H1 (cell line): ENCODE measurements around the gene CLDN34.

Experiments
- CHD1 ChIP-seq: IDR thresholded peaks from 2 replicates; pipeline ENCODE4 v1.6.1; 2012; ENCODE audit warnings: low read depth, low read length, improper control_type of control experiment
- EP300 ChIP-seq, 2 experiments: IDR thresholded peaks; 1 replicate in 1 of 2; 2 replicates in 1 of 2; pipeline ENCODE4 v1.6.1; 2011 to 2012; ENCODE audit warnings: low read depth in 2 of 2, low read length in 2 of 2, mild to moderate bottlenecking in 2 of 2, borderline replicate concordance in 1 of 2, inconsistent platforms in 1 of 2, moderate library complexity in 1 of 2
- EZH2 ChIP-seq: fragments of 200-600 bp; sonication (generic); IDR thresholded peaks from 2 replicates; pipeline ENCODE4 v1.7.1; 2012; ENCODE audit warnings: low read depth, mild to moderate bottlenecking, moderate library complexity, low read length, inconsistent platforms; ENCODE audit not compliant: severe bottlenecking
- JUND ChIP-seq: IDR thresholded peaks from 2 replicates; pipeline ENCODE4 v1.6.1; 2011; ENCODE audit warnings: mild to moderate bottlenecking, improper control_type of control experiment, low read length
- POLR2A ChIP-seq, 2 experiments: IDR thresholded peaks; 1 replicate in 1 of 2; 2 replicates in 1 of 2; pipeline ENCODE4 v1.6.1; 2011; ENCODE audit warnings: low read depth in 2 of 2, low read length in 2 of 2, mild to moderate bottlenecking in 2 of 2; ENCODE audit errors: control extremely low read depth in 1 of 2
- RAD21 ChIP-seq, 2 experiments: IDR thresholded peaks in 1 of 2; conservative IDR thresholded peaks in 1 of 2; 2 replicates each; pipeline ENCODE4 v1.6.1; 2011; ENCODE audit warnings: low read depth in 2 of 2, low read length in 2 of 2, improper control_type of control experiment in 1 of 2, inconsistent platforms in 1 of 2, mild to moderate bottlenecking in 1 of 2, moderate library complexity in 1 of 2
- RFX5 ChIP-seq: IDR thresholded peaks from 2 replicates; pipeline ENCODE4 v1.6.1; 2011; ENCODE audit warnings: low read depth, low read length, improper control_type of control experiment, borderline replicate concordance
- SIRT6 ChIP-seq: IDR thresholded peaks from one replicate; pipeline ENCODE4 v1.7.1; 2012; ENCODE audit warnings: low read length, inconsistent platforms
- SRF ChIP-seq: IDR thresholded peaks from 2 replicates; pipeline ENCODE4 v1.6.1; 2011; ENCODE audit warnings: mild to moderate bottlenecking, low read depth, low read length, moderate library complexity
- SUZ12 ChIP-seq: fragments of 200-600 bp; sonication (generic); IDR thresholded peaks from 2 replicates; pipeline ENCODE4 v1.6.1; 2012; ENCODE audit warnings: mild to moderate bottlenecking, inconsistent platforms, low read length, moderate library complexity, mixed read lengths
- TAF1 ChIP-seq: IDR thresholded peaks from 2 replicates; pipeline ENCODE4 v1.6.1; 2011; ENCODE audit warnings: mild to moderate bottlenecking, low read depth, low read length
- TBP ChIP-seq: IDR thresholded peaks from 2 replicates; pipeline ENCODE4 v1.6.1; 2011; ENCODE audit warnings: low read depth, low read length, improper control_type of control experiment
- TF ChIP-seq, protein P1 (sequence below), 3 experiments: IDR thresholded peaks; 1 replicate in 2 of 3; 2 replicates in 1 of 3; pipeline versions ENCODE4 v1.5.1 to v1.6.1; 2011; ENCODE audit warnings: low read length in 3 of 3, mild to moderate bottlenecking in 3 of 3, inconsistent platforms in 2 of 3, low read depth in 1 of 3, moderate library complexity in 1 of 3; ENCODE audit not compliant: insufficient read depth in 1 of 3; ENCODE audit errors: control extremely low read depth in 1 of 3
- TF ChIP-seq, protein P2 (sequence below): IDR thresholded peaks from 2 replicates; pipeline ENCODE4 v1.6.1; 2011; ENCODE audit warnings: low read length, improper control_type of control experiment

DNA sequence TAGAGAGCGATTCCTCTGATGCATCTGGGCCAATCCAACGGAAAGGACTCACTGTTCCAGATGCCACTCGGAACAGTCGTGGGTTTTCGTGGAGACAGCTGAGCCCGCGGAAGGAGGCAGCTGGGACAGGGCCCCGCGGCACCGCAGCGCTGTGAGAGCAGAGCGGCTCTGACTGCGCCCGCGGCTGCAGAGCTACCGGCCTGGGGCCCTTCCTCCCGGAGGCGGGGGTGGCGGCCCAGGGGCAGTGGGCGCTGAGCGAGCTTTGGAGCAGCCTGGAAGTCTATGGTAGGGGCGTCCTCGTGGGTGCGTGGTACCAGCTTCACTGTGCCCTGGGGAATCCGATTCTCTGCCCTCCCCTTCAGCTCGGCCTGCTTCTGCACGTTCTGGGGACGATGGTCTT, 24.9 kb downstream of the CLDN34 start:
- TF ChIP-seq, protein P1, sequence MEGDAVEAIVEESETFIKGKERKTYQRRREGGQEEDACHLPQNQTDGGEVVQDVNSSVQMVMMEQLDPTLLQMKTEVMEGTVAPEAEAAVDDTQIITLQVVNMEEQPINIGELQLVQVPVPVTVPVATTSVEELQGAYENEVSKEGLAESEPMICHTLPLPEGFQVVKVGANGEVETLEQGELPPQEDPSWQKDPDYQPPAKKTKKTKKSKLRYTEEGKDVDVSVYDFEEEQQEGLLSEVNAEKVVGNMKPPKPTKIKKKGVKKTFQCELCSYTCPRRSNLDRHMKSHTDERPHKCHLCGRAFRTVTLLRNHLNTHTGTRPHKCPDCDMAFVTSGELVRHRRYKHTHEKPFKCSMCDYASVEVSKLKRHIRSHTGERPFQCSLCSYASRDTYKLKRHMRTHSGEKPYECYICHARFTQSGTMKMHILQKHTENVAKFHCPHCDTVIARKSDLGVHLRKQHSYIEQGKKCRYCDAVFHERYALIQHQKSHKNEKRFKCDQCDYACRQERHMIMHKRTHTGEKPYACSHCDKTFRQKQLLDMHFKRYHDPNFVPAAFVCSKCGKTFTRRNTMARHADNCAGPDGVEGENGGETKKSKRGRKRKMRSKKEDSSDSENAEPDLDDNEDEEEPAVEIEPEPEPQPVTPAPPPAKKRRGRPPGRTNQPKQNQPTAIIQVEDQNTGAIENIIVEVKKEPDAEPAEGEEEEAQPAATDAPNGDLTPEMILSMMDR (IDR thresholded peaks at IDR 0.05; ENCODE audit: control extremely low read depth in 1 of 3, insufficient read depth in 1 of 3, low read depth in 1 of 3, low read length in 3 of 3) = no peak
- TF ChIP-seq SUZ12 (no peak), EP300 (IDR thresholded peaks at IDR 0.05; ENCODE audit: borderline replicate concordance in 1 of 2, low read depth in 2 of 2, low read length in 2 of 2) (no peak), CHD1 (no peak), TAF1 (no peak), JUND (no peak), TBP (no peak), SIRT6 (no peak), RAD21 (IDR thresholded peaks at IDR 0.05 in 1 of 2, conservative IDR thresholded peaks at IDR 0.05 in 1 of 2; ENCODE audit: low read depth in 2 of 2, low read length in 2 of 2) (no peak), RFX5 (no peak), EZH2 (no peak), SRF (no peak), POLR2A (IDR thresholded peaks at IDR 0.05; ENCODE audit: control extremely low read depth in 1 of 2, low read depth in 2 of 2, low read length in 2 of 2) (no peak)
- TF ChIP-seq, protein P2, sequence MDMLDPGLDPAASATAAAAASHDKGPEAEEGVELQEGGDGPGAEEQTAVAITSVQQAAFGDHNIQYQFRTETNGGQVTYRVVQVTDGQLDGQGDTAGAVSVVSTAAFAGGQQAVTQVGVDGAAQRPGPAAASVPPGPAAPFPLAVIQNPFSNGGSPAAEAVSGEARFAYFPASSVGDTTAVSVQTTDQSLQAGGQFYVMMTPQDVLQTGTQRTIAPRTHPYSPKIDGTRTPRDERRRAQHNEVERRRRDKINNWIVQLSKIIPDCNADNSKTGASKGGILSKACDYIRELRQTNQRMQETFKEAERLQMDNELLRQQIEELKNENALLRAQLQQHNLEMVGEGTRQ = no peak
